MM.1S (cell line): ENCODE results near the gene HES1.

Experiments
- DNase-seq: peaks from one replicate; pipeline ENCODE4 v3.0.0-alpha.2; 2015
- H2AFZ ChIP-seq: fragments of 300-600 bp; sonication (generic); 2 replicates; pipeline ENCODE4 v1.6.0; 2016; ENCODE audit warnings: antibody characterized with exemption, low read length
- H3F3A ChIP-seq: fragments of 300-600 bp; sonication (generic); 2 replicates; pipeline ENCODE4 v1.6.1; 2016; ENCODE audit warnings: mild to moderate bottlenecking, antibody characterized with exemption, low read length, moderate library complexity, mixed read lengths; ENCODE audit not compliant: insufficient read depth
- H3K27ac ChIP-seq: fragments of 300-600 bp; sonication (generic); 2 replicates; pipeline ENCODE4 v1.5.1; 2016; ENCODE audit warnings: mild to moderate bottlenecking, low read length
- H3K27me3 ChIP-seq: fragments of 300-600 bp; sonication (generic); replicated peaks from 2 replicates; pipeline ENCODE4 v1.6.0; 2016; ENCODE audit warnings: low read length; ENCODE audit not compliant: insufficient read depth
- H3K36me3 ChIP-seq: fragments of 300-600 bp; sonication (generic); replicated peaks from 2 replicates; pipeline ENCODE4 v1.6.1; 2016; ENCODE audit warnings: mild to moderate bottlenecking, low read length, mixed read lengths; ENCODE audit not compliant: insufficient read depth
- H3K4me1 ChIP-seq: fragments of 300-600 bp; sonication (generic); 2 replicates; pipeline ENCODE4 v1.6.1; 2016; ENCODE audit warnings: low read length, mixed read lengths
- H3K4me2 ChIP-seq: fragments of 300-600 bp; sonication (generic); 2 replicates; pipeline ENCODE4 v1.6.0; 2016; ENCODE audit warnings: low read depth, low read length
- H3K4me3 ChIP-seq: fragments of 300-600 bp; sonication (generic); 2 replicates; pipeline ENCODE4 v1.5.1; 2016; ENCODE audit warnings: low read length, mixed read lengths
- H3K79me2 ChIP-seq: fragments of 300-600 bp; sonication (generic); 2 replicates; pipeline ENCODE4 v1.6.1; 2016; ENCODE audit warnings: mixed run types, low read length, mixed read lengths
- H3K9ac ChIP-seq: fragments of 300-600 bp; sonication (generic); 2 replicates; pipeline ENCODE4 v1.6.1; 2016; ENCODE audit warnings: low read length, mixed read lengths
- H3K9me2 ChIP-seq: fragments of 300-600 bp; sonication (generic); replicated peaks from 2 replicates; pipeline ENCODE4 v1.6.1; 2016; ENCODE audit warnings: mild to moderate bottlenecking, low read length, mixed read lengths; ENCODE audit not compliant: insufficient read depth
- H3K9me3 ChIP-seq: fragments of 300-600 bp; sonication (generic); replicated peaks from 2 replicates; pipeline ENCODE4 v1.6.1; 2016; ENCODE audit warnings: mild to moderate bottlenecking, low read length, mixed read lengths; ENCODE audit not compliant: insufficient read depth
- H4K20me1 ChIP-seq: fragments of 300-600 bp; sonication (generic); 2 replicates; pipeline ENCODE4 v1.6.1; 2016; ENCODE audit warnings: mild to moderate bottlenecking, low read length, moderate library complexity, mixed read lengths; ENCODE audit not compliant: insufficient read depth
- EZH2 ChIP-seq: fragments of 300-600 bp; sonication (generic); optimal IDR thresholded peaks from 2 replicates; pipeline ENCODE3; 2017; ENCODE audit warnings: low read depth, mild to moderate bottlenecking, antibody characterized with exemption, low read length, mixed read lengths
- EZH2phosphoT487 ChIP-seq: fragments of 300-600 bp; sonication (generic); IDR thresholded peaks from 2 replicates; pipeline ENCODE4 v1.6.1; 2018; ENCODE audit warnings: antibody characterized with exemption, low read length
- TF ChIP-seq, protein P1 (sequence below): fragments of 300-600 bp; sonication (generic); IDR thresholded peaks from 2 replicates; pipeline ENCODE4 v1.5.1; 2016; ENCODE audit warnings: antibody characterized with exemption, low read length, mixed read lengths

HES1 gene

GRCh38 chr3:194176274-194176991, 40.5 kb downstream of the HES1 start:
- Histone ChIP-seq H3K9me3 (no peaks in the 10 kb centered on the region), H3K9me2 (no peaks in the 10 kb centered on the region), H3K27ac (no peak overlapping the region), H3K4me3 (no peak overlapping the region), H3K36me3 (no peaks in the 10 kb centered on the region), H4K20me1 (no peaks in the 10 kb centered on the region), H3K4me1 (peaks cover 4% of the 10 kb centered on the region), H3F3A (no peaks in the 10 kb centered on the region), H2AFZ (no peak overlapping the region), H3K4me2 (no peak overlapping the region), H3K9ac (no peak overlapping the region), H3K27me3 (no peaks in the 10 kb centered on the region), H3K79me2 (no peaks in the 10 kb centered on the region)
- DNase-seq = no peak
- TF ChIP-seq EZH2phosphoT487 (no peak), EZH2 (no peak)
- TF ChIP-seq, protein P1, sequence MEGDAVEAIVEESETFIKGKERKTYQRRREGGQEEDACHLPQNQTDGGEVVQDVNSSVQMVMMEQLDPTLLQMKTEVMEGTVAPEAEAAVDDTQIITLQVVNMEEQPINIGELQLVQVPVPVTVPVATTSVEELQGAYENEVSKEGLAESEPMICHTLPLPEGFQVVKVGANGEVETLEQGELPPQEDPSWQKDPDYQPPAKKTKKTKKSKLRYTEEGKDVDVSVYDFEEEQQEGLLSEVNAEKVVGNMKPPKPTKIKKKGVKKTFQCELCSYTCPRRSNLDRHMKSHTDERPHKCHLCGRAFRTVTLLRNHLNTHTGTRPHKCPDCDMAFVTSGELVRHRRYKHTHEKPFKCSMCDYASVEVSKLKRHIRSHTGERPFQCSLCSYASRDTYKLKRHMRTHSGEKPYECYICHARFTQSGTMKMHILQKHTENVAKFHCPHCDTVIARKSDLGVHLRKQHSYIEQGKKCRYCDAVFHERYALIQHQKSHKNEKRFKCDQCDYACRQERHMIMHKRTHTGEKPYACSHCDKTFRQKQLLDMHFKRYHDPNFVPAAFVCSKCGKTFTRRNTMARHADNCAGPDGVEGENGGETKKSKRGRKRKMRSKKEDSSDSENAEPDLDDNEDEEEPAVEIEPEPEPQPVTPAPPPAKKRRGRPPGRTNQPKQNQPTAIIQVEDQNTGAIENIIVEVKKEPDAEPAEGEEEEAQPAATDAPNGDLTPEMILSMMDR = no peak

- Histone ChIP-seq H3K36me3 (no peaks in the 10 kb centered on the region), H3K79me2 (no peaks in the 10 kb centered on the region), H3K4me1 (peaks cover 4% of the 10 kb centered on the region), H3K9ac (no peak overlapping the region), H3K27me3 (no peaks in the 10 kb centered on the region), H3K4me2 (no peak overlapping the region), H3K27ac (no peak overlapping the region), H3K9me2 (no peaks in the 10 kb centered on the region), H2AFZ (no peak overlapping the region), H4K20me1 (no peaks in the 10 kb centered on the region), H3K4me3 (no peak overlapping the region), H3F3A (no peaks in the 10 kb centered on the region), H3K9me3 (no peaks in the 10 kb centered on the region)
- TF ChIP-seq, protein P1 = no peak
- TF ChIP-seq EZH2 = no peak
- no peak for TF ChIP-seq EZH2phosphoT487
- no peak for DNase-seq
These were observed 41.2 kb downstream of the HES1 start for GRCh38 chr3:194177141-194177540.

- Histone ChIP-seq H2AFZ (no peak overlapping the region), H3K27me3 (no peaks in the 10 kb centered on the region), H4K20me1 (no peaks in the 10 kb centered on the region), H3K4me2 (no peak overlapping the region), H3K9me3 (no peaks in the 10 kb centered on the region), H3K9ac (no peak overlapping the region), H3K36me3 (no peaks in the 10 kb centered on the region), H3K4me1 (peaks cover 4% of the 10 kb centered on the region), H3K27ac (no peak overlapping the region), H3K9me2 (no peaks in the 10 kb centered on the region), H3K4me3 (no peak overlapping the region), H3K79me2 (no peaks in the 10 kb centered on the region), H3F3A (no peaks in the 10 kb centered on the region)
- no peak for TF ChIP-seq EZH2phosphoT487
- no peak for TF ChIP-seq EZH2
- TF ChIP-seq, protein P1 = no peak
- DNase-seq = no peak
These were observed 42.2 kb downstream of the HES1 start for GRCh38 chr3:194178128-194178527.
